ENCODE data around the gene PTRH1. TPM values are rescaled to one million over a fixed set of nuclear protein-coding genes. Genes with fewer than 3 reads are reported as not detected.

Gene PTRH1
- total and polyA plus RNA-seq, 4 donors = 8.6 to 41.7 (median 24.7) TPM

DNA sequence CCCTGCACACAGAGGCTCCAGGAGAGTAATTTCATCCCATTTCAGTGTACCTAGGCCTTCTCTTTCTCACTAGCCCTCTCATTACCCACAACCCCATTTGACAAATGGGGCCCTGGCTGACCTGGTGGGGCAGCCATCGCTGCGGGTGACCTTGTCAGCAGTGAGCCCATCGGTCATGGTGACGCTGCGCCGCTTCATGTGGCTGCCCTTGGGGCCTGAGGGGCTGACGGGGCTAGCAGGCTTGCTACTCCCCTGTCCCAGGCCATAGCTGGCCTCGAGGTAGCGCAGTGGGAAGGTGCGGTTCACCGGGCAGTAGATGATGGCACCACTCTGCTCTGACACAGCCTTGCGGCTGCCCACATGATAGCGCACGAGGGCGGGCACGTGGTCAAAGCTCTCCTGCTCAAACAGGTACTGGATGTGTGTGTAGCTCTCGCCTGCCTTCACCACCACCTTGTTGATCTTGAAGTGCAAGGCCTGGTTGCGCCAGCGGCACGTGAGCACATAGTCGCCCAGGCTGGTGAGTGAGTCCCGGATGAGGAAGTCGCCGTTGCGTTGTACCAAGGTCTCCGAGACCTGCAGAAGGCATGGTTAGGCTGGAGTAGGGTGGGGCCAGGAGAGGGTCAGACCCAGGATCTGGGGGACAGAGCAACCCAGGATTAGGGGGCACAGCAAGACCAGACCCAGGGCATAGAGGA lies 33.8 kb upstream of the PTRH1 start:
- Histone ChIP-seq H3K36me3 (ENCODE audit: control insufficient read depth in 4 of 4, insufficient read depth in 4 of 4, low read length in 4 of 4) (peaks cover 0 to 39% (median 0%) of the 10 kb centered on the region in 4 donors), H3K9me3 (ENCODE audit: control insufficient read depth in 4 of 4, insufficient read depth in 3 of 4, low read length in 3 of 4) (peaks cover 0 to 3% (median 0%) of the 10 kb centered on the region in 4 donors), H3K4me3 (no peak overlapping the region), H3K9ac (ENCODE audit: insufficient read depth in 1 of 2, low read length in 2 of 2) (no peak overlapping the region), H3K27me3 (ENCODE audit: control insufficient read depth in 3 of 3, insufficient read depth in 3 of 3, low read length in 2 of 3) (peaks cover 0 to 3% (median 2%) of the 10 kb centered on the region in 3 donors), H3K4me1 (ENCODE audit: control insufficient read depth in 5 of 5, insufficient read depth in 5 of 5, low read length in 5 of 5) (peaks cover 0 to 5% (median 0%) of the 10 kb centered on the region in 5 donors), H3K27ac (ENCODE audit: low read depth in 1 of 2, low read length in 1 of 2) (no peak overlapping the region)
- 82 to 88% methylated on average over 26 of the region's 26 CpGs for WGBS, 2 donors
- no peak for ATAC-seq (ENCODE audit: insufficient read depth, low FRiP score)
- TF ChIP-seq, protein P1, sequence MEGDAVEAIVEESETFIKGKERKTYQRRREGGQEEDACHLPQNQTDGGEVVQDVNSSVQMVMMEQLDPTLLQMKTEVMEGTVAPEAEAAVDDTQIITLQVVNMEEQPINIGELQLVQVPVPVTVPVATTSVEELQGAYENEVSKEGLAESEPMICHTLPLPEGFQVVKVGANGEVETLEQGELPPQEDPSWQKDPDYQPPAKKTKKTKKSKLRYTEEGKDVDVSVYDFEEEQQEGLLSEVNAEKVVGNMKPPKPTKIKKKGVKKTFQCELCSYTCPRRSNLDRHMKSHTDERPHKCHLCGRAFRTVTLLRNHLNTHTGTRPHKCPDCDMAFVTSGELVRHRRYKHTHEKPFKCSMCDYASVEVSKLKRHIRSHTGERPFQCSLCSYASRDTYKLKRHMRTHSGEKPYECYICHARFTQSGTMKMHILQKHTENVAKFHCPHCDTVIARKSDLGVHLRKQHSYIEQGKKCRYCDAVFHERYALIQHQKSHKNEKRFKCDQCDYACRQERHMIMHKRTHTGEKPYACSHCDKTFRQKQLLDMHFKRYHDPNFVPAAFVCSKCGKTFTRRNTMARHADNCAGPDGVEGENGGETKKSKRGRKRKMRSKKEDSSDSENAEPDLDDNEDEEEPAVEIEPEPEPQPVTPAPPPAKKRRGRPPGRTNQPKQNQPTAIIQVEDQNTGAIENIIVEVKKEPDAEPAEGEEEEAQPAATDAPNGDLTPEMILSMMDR (IDR thresholded peaks at IDR 0.05; ENCODE audit: control extremely low read depth, extremely low read depth) = no peak
- no peak for DNase-seq

GRCh38 chr9:127746959-127747569 lies 31.6 kb upstream of the PTRH1 start:
- Histone ChIP-seq H3K36me3 (ENCODE audit: control insufficient read depth in 4 of 4, insufficient read depth in 4 of 4, low read length in 4 of 4) (peaks cover 0 to 40% (median 0%) of the 10 kb centered on the region in 4 donors), H3K4me1 (ENCODE audit: control insufficient read depth in 5 of 5, insufficient read depth in 5 of 5, low read length in 5 of 5) (peaks cover 0 to 5% (median 0%) of the 10 kb centered on the region in 5 donors), H3K4me3 (no peak overlapping the region), H3K27ac (ENCODE audit: low read depth in 1 of 2, low read length in 1 of 2) (no peak overlapping the region), H3K27me3 (ENCODE audit: control insufficient read depth in 3 of 3, insufficient read depth in 3 of 3, low read length in 2 of 3) (peaks cover 0 to 3% (median 0%) of the 10 kb centered on the region in 3 donors), H3K9ac (ENCODE audit: insufficient read depth in 1 of 2, low read length in 2 of 2) (no peak overlapping the region), H3K9me3 (ENCODE audit: control insufficient read depth in 4 of 4, insufficient read depth in 3 of 4, low read length in 3 of 4) (peaks cover 0 to 3% (median 0%) of the 10 kb centered on the region in 4 donors)
- ATAC-seq (ENCODE audit: insufficient read depth, low FRiP score) (no peak), DNase-seq (no peak)
- TF ChIP-seq, protein P1 (IDR thresholded peaks at IDR 0.05; ENCODE audit: control extremely low read depth, extremely low read depth) = no peak
- 78 to 90% methylated on average over 15 of the region's 15 CpGs for WGBS, 2 donors

DNA sequence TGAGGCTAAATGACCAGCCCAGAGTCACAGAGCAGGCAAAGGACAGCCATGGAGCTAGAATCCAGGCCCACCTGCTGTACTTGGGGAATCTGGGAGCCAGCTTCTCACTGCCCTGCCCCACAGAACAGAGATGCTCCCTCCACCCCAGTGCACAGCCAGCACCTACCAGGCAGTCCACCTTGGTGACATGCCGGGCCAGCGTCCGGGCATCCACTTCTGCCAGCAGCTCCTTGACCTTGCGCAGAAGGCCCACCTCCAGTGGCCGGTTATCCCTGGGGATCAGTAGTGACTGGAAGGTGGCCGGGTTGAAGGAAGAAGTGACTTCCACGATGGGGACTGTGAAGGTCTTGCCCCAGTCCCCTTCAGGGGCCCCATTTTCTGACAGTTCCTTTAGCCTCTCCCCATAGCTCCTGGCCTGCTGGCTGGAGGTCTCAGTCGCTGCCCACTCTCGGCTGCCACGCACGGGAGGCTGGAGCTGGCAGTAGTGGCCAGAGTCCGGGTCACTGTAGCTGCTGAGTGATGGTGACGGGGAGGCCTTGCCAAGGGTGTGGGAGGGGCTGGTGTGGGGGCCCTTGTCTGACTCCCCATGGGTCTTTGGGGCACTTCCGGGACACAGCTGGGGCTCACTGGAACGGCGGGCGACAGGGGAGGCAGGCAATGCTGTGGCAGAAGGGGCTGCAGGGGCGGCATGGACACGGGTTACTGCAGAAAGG lies 29.1 kb upstream of the PTRH1 start:
- WGBS, 2 donors = 91 to 94% methylated on average over 12 to 19 of the region's 19 CpGs
- H3K27ac ChIP-seq (ENCODE audit: low read depth in 1 of 2, low read length in 1 of 2) = no peak overlapping the region
- H3K9me3 ChIP-seq (ENCODE audit: control insufficient read depth in 4 of 4, insufficient read depth in 3 of 4, low read length in 3 of 4) = peaks cover 0 to under 1% (median 0%) of the 10 kb centered on the region in 4 donors
- H3K4me1 ChIP-seq (ENCODE audit: control insufficient read depth in 5 of 5, insufficient read depth in 5 of 5, low read length in 5 of 5) = peaks cover 0 to 5% (median 0%) of the 10 kb centered on the region in 5 donors
- no peak for ATAC-seq (ENCODE audit: insufficient read depth, low FRiP score)
- DNase-seq = no peak
- no peak overlapping the region for H3K4me3 ChIP-seq
- peaks cover 0 to 3% (median 0%) of the 10 kb centered on the region in 3 donors for H3K27me3 ChIP-seq (ENCODE audit: control insufficient read depth in 3 of 3, insufficient read depth in 3 of 3, low read length in 2 of 3)
- H3K9ac ChIP-seq (ENCODE audit: insufficient read depth in 1 of 2, low read length in 2 of 2) = no peak overlapping the region
- TF ChIP-seq, protein P1 (IDR thresholded peaks at IDR 0.05; ENCODE audit: control extremely low read depth, extremely low read depth) = no peak
- H3K36me3 ChIP-seq (ENCODE audit: control insufficient read depth in 4 of 4, insufficient read depth in 4 of 4, low read length in 4 of 4) = peaks cover 0 to 40% (median 0%) of the 10 kb centered on the region in 4 donors
